Measurements from ENCODE around the gene TMEM179B. TPM values are rescaled to one million over a fixed set of nuclear protein-coding genes. Genes with fewer than 3 reads are reported as not detected.
"Not testable (repeated sequence)": the region's sequence is repeated elsewhere in the genome, so short reads cannot be mapped to it uniquely, and the experiment has no call there.

The TMEM179B gene
- polyA plus RNA-seq, 1 donor: 69.5 TPM

GRCh38 chr11:62805961-62806441 lies 18.8 kb downstream of the TMEM179B start:
- no CpG with 5 or more reads among the region's 12 CpGs for WGBS (ENCODE audit: insufficient coverage, low lambda C conversion rate)
- peak in 1 of 2 donors; percentile 20 for DNase-seq
- peaks cover 29% of the 10 kb centered on the region for H3K36me3 ChIP-seq (ENCODE audit: control insufficient read depth, insufficient read depth, low read length)

GRCh38 chr11:62806611-62807121 lies 19.5 kb downstream of the TMEM179B start:
- Histone ChIP-seq H3K4me1 (ENCODE audit: control insufficient read depth, insufficient read depth, low read length) (peaks cover 4% of the 10 kb centered on the region), H3K4me3 (ENCODE audit: low read length) (no peak overlapping the region), H3K36me3 (ENCODE audit: control insufficient read depth, insufficient read depth, low read length) (peaks cover 22% of the 10 kb centered on the region), H3K27me3 (ENCODE audit: control insufficient read depth, insufficient read depth, low read length) (no peaks in the 10 kb centered on the region), H3K27ac (ENCODE audit: low read length) (no peak overlapping the region), H3K9me3 (ENCODE audit: control insufficient read depth, low read depth, low read length) (no peaks in the 10 kb centered on the region)
- WGBS (ENCODE audit: insufficient coverage, low lambda C conversion rate): no CpG with 5 or more reads among the region's 5 CpGs
- DNase-seq: no peak

More at GRCh38 chr11:62805961-62806441, 18.8 kb downstream of the TMEM179B start:
- Histone ChIP-seq H3K9me3 (ENCODE audit: control insufficient read depth, low read depth, low read length) (no peaks in the 10 kb centered on the region), H3K27me3 (ENCODE audit: control insufficient read depth, insufficient read depth, low read length) (no peaks in the 10 kb centered on the region), H3K4me3 (ENCODE audit: low read length) (peak overlapping the region; percentile 67), H3K4me1 (ENCODE audit: control insufficient read depth, insufficient read depth, low read length) (peaks cover 4% of the 10 kb centered on the region), H3K27ac (ENCODE audit: low read length) (peak overlapping the region; percentile 50)

- Histone ChIP-seq H3K27me3 (ENCODE audit: control insufficient read depth, insufficient read depth, low read length) (no peaks in the 10 kb centered on the region), H3K9me3 (ENCODE audit: control insufficient read depth, low read depth, low read length) (no peaks in the 10 kb centered on the region), H3K4me3 (ENCODE audit: low read length) (no peak overlapping the region), H3K36me3 (ENCODE audit: control insufficient read depth, insufficient read depth, low read length) (peaks cover 8% of the 10 kb centered on the region), H3K27ac (ENCODE audit: low read length) (no peak overlapping the region), H3K4me1 (ENCODE audit: control insufficient read depth, insufficient read depth, low read length) (no peaks in the 10 kb centered on the region)
- no peak for DNase-seq
- 100% methylated on average over 1 of the region's 1 CpG for WGBS (ENCODE audit: insufficient coverage, low lambda C conversion rate)
Measured at GRCh38 chr11:62810748-62811147, 23.5 kb downstream of the TMEM179B start.

- no peaks in the 10 kb centered on the region for H3K9me3 ChIP-seq (ENCODE audit: control insufficient read depth, low read depth, low read length)
- no peak overlapping the region for H3K4me3 ChIP-seq (ENCODE audit: low read length)
- no peak overlapping the region for H3K27ac ChIP-seq (ENCODE audit: low read length)
- H3K36me3 ChIP-seq (ENCODE audit: control insufficient read depth, insufficient read depth, low read length): peaks cover 14% of the 10 kb centered on the region
- H3K27me3 ChIP-seq (ENCODE audit: control insufficient read depth, insufficient read depth, low read length): no peaks in the 10 kb centered on the region
- no peaks in the 10 kb centered on the region for H3K4me1 ChIP-seq (ENCODE audit: control insufficient read depth, insufficient read depth, low read length)
- DNase-seq: no peak
- no CpG with 5 or more reads among the region's 2 CpGs for WGBS (ENCODE audit: insufficient coverage, low lambda C conversion rate)
Measured at GRCh38 chr11:62811659-62812058, 24.5 kb downstream of the TMEM179B start.

GRCh38 chr11:62816557-62816956 lies 29.4 kb downstream of the TMEM179B start:
- no peak overlapping the region for H3K27ac ChIP-seq (ENCODE audit: low read length)

GRCh38 chr11:62817129-62817528 lies 29.9 kb downstream of the TMEM179B start:
- Histone ChIP-seq H3K4me3 (ENCODE audit: low read length) (no peak overlapping the region), H3K4me1 (ENCODE audit: control insufficient read depth, insufficient read depth, low read length) (no peaks in the 10 kb centered on the region), H3K9me3 (ENCODE audit: control insufficient read depth, low read depth, low read length) (no peaks in the 10 kb centered on the region), H3K27me3 (ENCODE audit: control insufficient read depth, insufficient read depth, low read length) (no peaks in the 10 kb centered on the region), H3K36me3 (ENCODE audit: control insufficient read depth, insufficient read depth, low read length) (peaks cover 38% of the 10 kb centered on the region), H3K27ac (ENCODE audit: low read length) (no peak overlapping the region)
- 100% methylated on average over 1 of the region's 4 CpGs for WGBS (ENCODE audit: insufficient coverage, low lambda C conversion rate)
- DNase-seq: no peak

More at GRCh38 chr11:62816557-62816956, 29.4 kb downstream of the TMEM179B start:
- Histone ChIP-seq H3K4me1 (ENCODE audit: control insufficient read depth, insufficient read depth, low read length) (no peaks in the 10 kb centered on the region), H3K27me3 (ENCODE audit: control insufficient read depth, insufficient read depth, low read length) (no peaks in the 10 kb centered on the region), H3K4me3 (ENCODE audit: low read length) (no peak overlapping the region), H3K9me3 (ENCODE audit: control insufficient read depth, low read depth, low read length) (no peaks in the 10 kb centered on the region), H3K36me3 (ENCODE audit: control insufficient read depth, insufficient read depth, low read length) (peaks cover 33% of the 10 kb centered on the region)
- 75% methylated on average over 2 of the region's 8 CpGs for WGBS (ENCODE audit: insufficient coverage, low lambda C conversion rate)
- DNase-seq: no peak

- no peak for DNase-seq
- WGBS (ENCODE audit: insufficient coverage, low lambda C conversion rate): no CpG with 5 or more reads among the region's 3 CpGs
- H3K4me1 ChIP-seq (ENCODE audit: control insufficient read depth, insufficient read depth, low read length): no peaks in the 10 kb centered on the region
- H3K9me3 ChIP-seq (ENCODE audit: control insufficient read depth, low read depth, low read length): no peaks in the 10 kb centered on the region
- H3K27ac ChIP-seq (ENCODE audit: low read length): no peak overlapping the region
- no peaks in the 10 kb centered on the region for H3K27me3 ChIP-seq (ENCODE audit: control insufficient read depth, insufficient read depth, low read length)
- H3K36me3 ChIP-seq (ENCODE audit: control insufficient read depth, insufficient read depth, low read length): peaks cover 72% of the 10 kb centered on the region
- no peak overlapping the region for H3K4me3 ChIP-seq (ENCODE audit: low read length)
Measured at GRCh38 chr11:62823677-62824076, 36.5 kb downstream of the TMEM179B start.

GRCh38 chr11:62828130-62828529 lies 40.9 kb downstream of the TMEM179B start:
- H3K9me3 ChIP-seq (ENCODE audit: control insufficient read depth, low read depth, low read length): not testable (repeated sequence)

GRCh38 chr11:62830904-62831519 lies 43.8 kb downstream of the TMEM179B start:
- Histone ChIP-seq H3K36me3 (ENCODE audit: control insufficient read depth, insufficient read depth, low read length) (peaks cover 42% of the 10 kb centered on the region), H3K27ac (ENCODE audit: low read length) (peak overlapping the region; percentile 98), H3K27me3 (ENCODE audit: control insufficient read depth, insufficient read depth, low read length) (no peaks in the 10 kb centered on the region), H3K4me3 (ENCODE audit: low read length) (peak overlapping the region; percentile 87), H3K4me1 (ENCODE audit: control insufficient read depth, insufficient read depth, low read length) (peaks cover 10% of the 10 kb centered on the region), H3K9me3 (ENCODE audit: control insufficient read depth, low read depth, low read length) (no peaks in the 10 kb centered on the region)
- WGBS (ENCODE audit: insufficient coverage, low lambda C conversion rate): no CpG with 5 or more reads among the region's 33 CpGs
- DNase-seq: peak in 1 of 2 donors; percentile 17

More at GRCh38 chr11:62828130-62828529, 40.9 kb downstream of the TMEM179B start:
- 100% methylated on average over 1 of the region's 8 CpGs for WGBS (ENCODE audit: insufficient coverage, low lambda C conversion rate)
- DNase-seq; H3K4me1 ChIP-seq (ENCODE audit: control insufficient read depth, insufficient read depth, low read length); H3K27me3 ChIP-seq (ENCODE audit: control insufficient read depth, insufficient read depth, low read length); H3K4me3 ChIP-seq (ENCODE audit: low read length); H3K27ac ChIP-seq (ENCODE audit: low read length): not testable (repeated sequence)
- H3K36me3 ChIP-seq (ENCODE audit: control insufficient read depth, insufficient read depth, low read length): peaks cover 46% of the 10 kb centered on the region

- no peaks in the 10 kb centered on the region for H3K9me3 ChIP-seq (ENCODE audit: control insufficient read depth, low read depth, low read length)
- peaks cover 46% of the 10 kb centered on the region for H3K36me3 ChIP-seq (ENCODE audit: control insufficient read depth, insufficient read depth, low read length)
- peak; percentile 99 for DNase-seq
- WGBS (ENCODE audit: insufficient coverage, low lambda C conversion rate): no CpG with 5 or more reads among the region's 65 CpGs
- H3K27me3 ChIP-seq (ENCODE audit: control insufficient read depth, insufficient read depth, low read length): no peaks in the 10 kb centered on the region
- peak within 1 kb of the TSS; percentile 98 for H3K27ac ChIP-seq (ENCODE audit: low read length)
- H3K4me1 ChIP-seq (ENCODE audit: control insufficient read depth, insufficient read depth, low read length): peaks cover 10% of the 10 kb centered on the region
- peak within 1 kb of the TSS; percentile 87 for H3K4me3 ChIP-seq (ENCODE audit: low read length)
Measured at GRCh38 chr11:62831520-62832335, 44.5 kb downstream of the TMEM179B start, which contains the start of gene STX5. Gene STX5, minus strand, starts transcription at chr11:62832051. Its CDS starts 808 bp downstream, at chr11:62831243.
